HUES64 (cell line): ENCODE results near the gene AMPD3. TPM values are rescaled to one million over a fixed set of nuclear protein-coding genes. Genes with fewer than 3 reads are reported as not detected.

Experiments used
- H3K27ac ChIP-seq: 2 replicates; pipeline ENCODE4 v1.7.0; 2013; ENCODE audit warnings: low read depth, low read length, inconsistent platforms
- H3K27me3 ChIP-seq: 2 replicates; pipeline ENCODE4 v1.6.1; 2013; ENCODE audit warnings: mild to moderate bottlenecking, low read length; ENCODE audit not compliant: insufficient read depth
- H3K36me3 ChIP-seq: 2 replicates; pipeline ENCODE4 v1.6.1; 2013; ENCODE audit warnings: mild to moderate bottlenecking, low read length; ENCODE audit not compliant: insufficient read depth
- H3K4me1 ChIP-seq: 2 replicates; pipeline ENCODE4 v1.6.1; 2013; ENCODE audit warnings: mild to moderate bottlenecking, low read length, moderate library complexity; ENCODE audit not compliant: insufficient read depth
- H3K4me3 ChIP-seq: 2 replicates; pipeline ENCODE4 v1.5.1; 2013; ENCODE audit warnings: mild to moderate bottlenecking, low read length, moderate library complexity
- H3K9ac ChIP-seq: 2 replicates; pipeline ENCODE4 v1.6.1; 2013; ENCODE audit warnings: mild to moderate bottlenecking, low read depth, low read length
- H3K9me3 ChIP-seq: 2 replicates; pipeline ENCODE4 v1.6.1; 2013; ENCODE audit warnings: low read depth, low read length; ENCODE audit not compliant: insufficient read depth
- WGBS: fragments of 150-250, 120-280 bp; methylation state at CpG from one replicate; pipeline ENCODE4 v1.1.7; 2013; ENCODE audit warnings: missing lambda C conversion rate; 5-methylcytosine and 5-hydroxymethylcytosine counted together
- polyA plus RNA-seq, 2 experiments: library from polyadenylated mRNA; stranded (reverse); fragments of 50-300 nt; gene quantifications; one replicate each; pipeline ENCODE4 v1.2.3, GENCODE V29; 2013

The AMPD3 gene
- 5.3 TPM for polyA plus RNA-seq (2013, experiment 1 of 2)
- 5.5 TPM for polyA plus RNA-seq (2013, experiment 2 of 2)

- H3K4me3 ChIP-seq: peak within 1 kb of the TSS; percentile 34
- WGBS: 76% methylated on average over 11 of the region's 11 CpGs
- H3K27ac ChIP-seq: no peak within 1 kb of the TSS
- H3K27me3 ChIP-seq: peaks cover 26% of the 10 kb centered on the region
- H3K36me3 ChIP-seq: no peaks in the 10 kb centered on the region
- H3K9ac ChIP-seq: peak within 1 kb of the TSS; percentile 0; the same call in 1 of the 2 replicates
- peaks cover 23% of the 10 kb centered on the region for H3K4me1 ChIP-seq
- no peaks in the 10 kb centered on the region for H3K9me3 ChIP-seq
These were observed at the start of gene AMPD3 for GRCh38 chr11:10454878-10455631. Gene AMPD3, plus strand, starts transcription at chr11:10455264. Its CDS starts 6,256 bp downstream, at chr11:10461520.

GRCh38 chr11:10405865-10406592, 49.0 kb upstream of the AMPD3 start:
- 23% methylated on average over 4 of the region's 6 CpGs for WGBS
- H3K27ac ChIP-seq: no peak overlapping the region

GRCh38 chr11:10407055-10407454, 48.0 kb upstream of the AMPD3 start:
- Histone ChIP-seq H3K27me3 (no peaks in the 10 kb centered on the region), H3K36me3 (no peaks in the 10 kb centered on the region), H3K4me3 (no peak overlapping the region), H3K27ac (no peak overlapping the region), H3K9ac (no peak overlapping the region), H3K9me3 (no peaks in the 10 kb centered on the region), H3K4me1 (peaks cover 7% of the 10 kb centered on the region)
- 79% methylated on average over 3 of the region's 3 CpGs for WGBS

More at GRCh38 chr11:10405865-10406592, 49.0 kb upstream of the AMPD3 start:
- no peaks in the 10 kb centered on the region for H3K27me3 ChIP-seq
- no peak overlapping the region for H3K4me3 ChIP-seq
- peaks cover 7% of the 10 kb centered on the region for H3K4me1 ChIP-seq
- H3K9ac ChIP-seq: no peak overlapping the region
- H3K36me3 ChIP-seq: no peaks in the 10 kb centered on the region
- no peaks in the 10 kb centered on the region for H3K9me3 ChIP-seq

GRCh38 chr11:10407749-10408685, 47.0 kb upstream of the AMPD3 start:
- Histone ChIP-seq H3K9ac (no peak overlapping the region), H3K27ac (no peak overlapping the region)
- 92% methylated on average over 13 of the region's 13 CpGs for WGBS

GRCh38 chr11:10409207-10409661, 45.8 kb upstream of the AMPD3 start:
- no peak overlapping the region for H3K4me3 ChIP-seq
- no peaks in the 10 kb centered on the region for H3K36me3 ChIP-seq
- no peak overlapping the region for H3K9ac ChIP-seq
- H3K27ac ChIP-seq: no peak overlapping the region
- H3K9me3 ChIP-seq: no peaks in the 10 kb centered on the region
- 90% methylated on average over 3 of the region's 3 CpGs for WGBS
- no peaks in the 10 kb centered on the region for H3K27me3 ChIP-seq
- peaks cover 7% of the 10 kb centered on the region for H3K4me1 ChIP-seq

More at GRCh38 chr11:10407749-10408685, 47.0 kb upstream of the AMPD3 start:
- Histone ChIP-seq H3K27me3 (no peaks in the 10 kb centered on the region), H3K4me3 (no peak overlapping the region), H3K9me3 (no peaks in the 10 kb centered on the region), H3K36me3 (no peaks in the 10 kb centered on the region), H3K4me1 (peaks cover 7% of the 10 kb centered on the region)

- no peak overlapping the region for H3K9ac ChIP-seq
- H3K4me3 ChIP-seq: no peak overlapping the region
- H3K27ac ChIP-seq: no peak overlapping the region
- peaks cover 7% of the 10 kb centered on the region for H3K4me1 ChIP-seq
- no peaks in the 10 kb centered on the region for H3K27me3 ChIP-seq
- no peaks in the 10 kb centered on the region for H3K9me3 ChIP-seq
- no peaks in the 10 kb centered on the region for H3K36me3 ChIP-seq
- WGBS: 88% methylated on average over 8 of the region's 8 CpGs
These were observed 44.8 kb upstream of the AMPD3 start for GRCh38 chr11:10410106-10410843.

GRCh38 chr11:10410844-10411200, 44.2 kb upstream of the AMPD3 start:
- no peak overlapping the region for H3K9ac ChIP-seq
- H3K27ac ChIP-seq: no peak overlapping the region
- H3K36me3 ChIP-seq: no peaks in the 10 kb centered on the region
- WGBS: 88% methylated on average over 2 of the region's 2 CpGs
- no peaks in the 10 kb centered on the region for H3K27me3 ChIP-seq
- peaks cover 7% of the 10 kb centered on the region for H3K4me1 ChIP-seq
- no peak overlapping the region for H3K4me3 ChIP-seq
- no peaks in the 10 kb centered on the region for H3K9me3 ChIP-seq

- Histone ChIP-seq H3K9ac (no peak overlapping the region), H3K4me1 (no peaks in the 10 kb centered on the region), H3K4me3 (no peak overlapping the region), H3K9me3 (no peaks in the 10 kb centered on the region), H3K27ac (no peak overlapping the region), H3K27me3 (no peaks in the 10 kb centered on the region), H3K36me3 (no peaks in the 10 kb centered on the region)
- 90% methylated on average over 3 of the region's 3 CpGs for WGBS
These were observed 42.8 kb upstream of the AMPD3 start for GRCh38 chr11:10412266-10412665.

- WGBS: 76% methylated on average over 6 of the region's 6 CpGs
- no peak overlapping the region for H3K4me3 ChIP-seq
- no peaks in the 10 kb centered on the region for H3K4me1 ChIP-seq
- H3K27ac ChIP-seq: no peak overlapping the region
- no peaks in the 10 kb centered on the region for H3K27me3 ChIP-seq
- no peak overlapping the region for H3K9ac ChIP-seq
- H3K9me3 ChIP-seq: no peaks in the 10 kb centered on the region
- no peaks in the 10 kb centered on the region for H3K36me3 ChIP-seq
These were observed 41.8 kb upstream of the AMPD3 start for GRCh38 chr11:10413268-10413667.

- Histone ChIP-seq H3K9ac (no peak overlapping the region), H3K9me3 (no peaks in the 10 kb centered on the region), H3K4me3 (no peak overlapping the region), H3K27me3 (no peaks in the 10 kb centered on the region), H3K27ac (no peak overlapping the region), H3K4me1 (no peaks in the 10 kb centered on the region), H3K36me3 (no peaks in the 10 kb centered on the region)
- WGBS: 83% methylated on average over 8 of the region's 8 CpGs
These were observed 40.9 kb upstream of the AMPD3 start for GRCh38 chr11:10414181-10414580.
